Epithelial cell of esophagus (primary cell): Measurements from ENCODE around the gene GABBR2.
"Not testable (repeated sequence)": the region's sequence is repeated elsewhere in the genome, so short reads cannot be mapped to it uniquely, and the experiment has no call there.

Experiments used
- DNase-seq: peaks from one replicate; pipeline ENCODE4 v3.0.0; 2010; ENCODE audit warnings: low read depth
- H3K4me3 ChIP-seq: 2 replicates; pipeline ENCODE4 v1.5.1; 2011; ENCODE audit warnings: mild to moderate bottlenecking, low read length, control low read depth
- TF ChIP-seq, protein P1 (sequence below): IDR thresholded peaks from 2 replicates; pipeline ENCODE4 v1.5.1; 2011; ENCODE audit warnings: low read depth, mild to moderate bottlenecking, low read length, control low read depth, inconsistent platforms; ENCODE audit not compliant: insufficient read depth; ENCODE audit errors: missing control alignments

The GABBR2 gene

DNA sequence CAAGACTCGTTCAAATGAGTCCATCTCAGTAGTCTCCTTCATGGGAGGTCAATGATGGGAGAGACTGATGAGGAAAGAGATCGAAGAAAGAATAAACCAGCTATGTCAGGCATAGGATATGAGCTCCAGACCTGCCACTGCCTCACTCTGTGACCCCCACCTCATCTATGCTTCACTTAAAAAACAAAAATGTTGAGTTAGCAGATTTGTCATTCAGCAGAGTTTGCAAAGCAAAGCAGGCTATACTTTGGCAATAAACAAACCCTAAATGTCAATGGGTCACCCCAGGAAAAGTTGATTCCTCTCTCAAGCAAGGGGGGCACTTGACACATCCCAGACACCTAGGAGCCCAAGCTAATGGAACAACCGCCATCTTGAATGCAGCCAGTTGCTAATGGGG lies 117.0 kb downstream of the GABBR2 start:
- TF ChIP-seq, protein P1, sequence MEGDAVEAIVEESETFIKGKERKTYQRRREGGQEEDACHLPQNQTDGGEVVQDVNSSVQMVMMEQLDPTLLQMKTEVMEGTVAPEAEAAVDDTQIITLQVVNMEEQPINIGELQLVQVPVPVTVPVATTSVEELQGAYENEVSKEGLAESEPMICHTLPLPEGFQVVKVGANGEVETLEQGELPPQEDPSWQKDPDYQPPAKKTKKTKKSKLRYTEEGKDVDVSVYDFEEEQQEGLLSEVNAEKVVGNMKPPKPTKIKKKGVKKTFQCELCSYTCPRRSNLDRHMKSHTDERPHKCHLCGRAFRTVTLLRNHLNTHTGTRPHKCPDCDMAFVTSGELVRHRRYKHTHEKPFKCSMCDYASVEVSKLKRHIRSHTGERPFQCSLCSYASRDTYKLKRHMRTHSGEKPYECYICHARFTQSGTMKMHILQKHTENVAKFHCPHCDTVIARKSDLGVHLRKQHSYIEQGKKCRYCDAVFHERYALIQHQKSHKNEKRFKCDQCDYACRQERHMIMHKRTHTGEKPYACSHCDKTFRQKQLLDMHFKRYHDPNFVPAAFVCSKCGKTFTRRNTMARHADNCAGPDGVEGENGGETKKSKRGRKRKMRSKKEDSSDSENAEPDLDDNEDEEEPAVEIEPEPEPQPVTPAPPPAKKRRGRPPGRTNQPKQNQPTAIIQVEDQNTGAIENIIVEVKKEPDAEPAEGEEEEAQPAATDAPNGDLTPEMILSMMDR: no peak
- no peak for DNase-seq
- H3K4me3 ChIP-seq: no peak overlapping the region

DNA sequence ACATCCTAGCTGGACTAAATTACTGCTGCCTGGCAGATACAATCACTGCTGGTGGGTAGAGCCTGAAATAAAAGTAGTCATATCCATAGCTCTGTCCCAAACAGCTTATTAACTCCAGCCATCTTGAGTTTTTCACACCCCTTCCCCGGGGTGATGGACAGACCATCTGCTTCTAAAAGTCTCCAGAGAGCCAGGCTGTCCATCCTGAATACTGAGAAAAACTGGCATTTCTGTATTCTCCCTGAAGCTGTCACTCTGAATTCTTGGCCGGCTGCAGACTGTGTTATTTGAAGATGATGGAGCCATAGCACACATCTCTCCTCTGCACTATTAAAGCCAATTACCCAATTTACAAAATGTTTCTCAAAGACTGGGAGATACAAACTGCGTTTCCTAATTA lies 118.6 kb downstream of the GABBR2 start:
- H3K4me3 ChIP-seq: no peak overlapping the region
- DNase-seq: no peak
- TF ChIP-seq, protein P1: no peak

DNA sequence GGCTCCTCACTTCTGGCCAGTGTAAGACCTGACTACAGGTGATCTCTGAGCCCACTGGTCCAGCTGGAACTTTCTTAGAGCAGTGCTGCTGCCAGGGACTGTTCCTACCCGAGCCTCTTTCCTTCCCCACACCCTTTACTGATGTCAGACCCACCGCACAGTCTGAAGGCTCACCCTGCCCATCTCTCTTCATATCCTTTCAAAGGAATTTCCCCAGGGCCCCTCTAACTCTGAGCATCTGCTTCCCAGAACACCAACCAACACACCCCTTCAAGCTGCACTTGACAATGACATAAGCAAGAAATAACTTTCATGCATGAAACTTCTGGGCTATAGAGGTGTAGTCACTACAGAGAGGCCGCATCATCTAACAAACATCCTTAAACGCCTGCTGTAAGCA lies 119.6 kb downstream of the GABBR2 start:
- H3K4me3 ChIP-seq: no peak overlapping the region
- TF ChIP-seq, protein P1: no peak
- no peak for DNase-seq

DNA sequence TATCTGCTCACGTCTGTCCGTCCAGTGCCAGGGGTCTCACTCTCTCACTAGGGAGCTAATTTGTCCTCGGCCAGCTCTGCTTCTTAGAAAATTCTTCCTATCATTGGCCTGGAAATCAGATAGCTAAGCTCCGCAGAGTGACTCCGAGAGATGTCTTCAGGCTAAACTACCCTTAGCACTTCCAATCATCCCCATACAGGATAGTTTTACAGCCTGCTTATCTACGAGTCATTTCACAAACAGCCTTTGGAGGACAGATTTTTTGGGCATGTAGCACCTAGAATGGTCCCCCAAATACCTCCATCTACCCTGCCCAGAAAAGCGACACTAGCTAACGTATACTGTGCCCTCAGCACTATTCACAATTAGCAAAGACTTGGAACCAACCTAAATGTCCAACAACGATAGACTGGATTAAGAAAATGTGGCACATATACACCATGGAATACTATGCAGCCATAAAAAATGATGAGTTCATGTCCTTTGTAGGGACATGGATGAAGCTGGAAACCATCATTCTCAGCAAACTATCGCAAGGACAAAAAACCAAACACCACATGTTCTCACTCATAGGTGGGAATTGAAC lies 123.8 kb downstream of the GABBR2 start:
- H3K4me3 ChIP-seq, DNase-seq: not testable (repeated sequence)

DNA sequence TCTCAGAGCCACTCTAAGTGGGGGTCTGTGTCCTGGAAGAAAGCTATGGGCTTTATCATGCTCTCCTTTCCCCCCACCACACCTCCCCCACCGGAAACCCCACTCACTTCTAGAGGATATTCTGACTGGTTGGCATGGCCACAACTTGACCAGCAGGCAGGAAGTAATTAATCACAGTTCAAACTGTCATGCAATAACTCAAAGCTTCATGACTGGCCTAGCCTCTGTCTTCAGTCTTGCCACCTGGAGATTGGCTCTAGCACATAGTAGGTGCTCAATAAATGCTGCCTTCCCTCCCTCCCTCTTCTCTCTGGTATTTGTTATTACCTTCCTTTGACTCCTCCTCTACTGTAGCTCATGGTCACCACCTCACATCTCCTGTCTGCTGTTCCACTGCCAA lies 124.7 kb downstream of the GABBR2 start:
- DNase-seq: no peak
- TF ChIP-seq, protein P1: no peak
- no peak overlapping the region for H3K4me3 ChIP-seq

DNA sequence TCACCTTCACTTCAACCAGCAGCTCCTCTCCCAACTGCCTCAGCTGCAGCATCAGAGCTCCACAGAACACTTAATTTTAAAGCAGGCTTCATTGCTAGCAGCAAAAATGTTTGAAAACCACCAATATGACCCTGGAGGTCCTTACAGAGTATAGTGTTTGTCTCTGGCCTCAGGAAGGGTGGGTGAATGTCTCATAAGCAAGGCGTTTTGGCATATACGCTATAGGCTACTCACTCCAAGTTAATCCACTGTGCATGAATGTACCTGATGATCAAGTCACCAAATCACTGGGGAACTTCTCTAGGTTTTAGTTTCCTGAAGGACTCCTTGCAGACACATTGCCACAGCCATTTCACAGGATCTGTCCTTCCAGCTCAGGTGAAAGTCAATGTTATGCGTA lies 125.3 kb downstream of the GABBR2 start:
- no peak for DNase-seq
- TF ChIP-seq, protein P1: no peak
- H3K4me3 ChIP-seq: no peak overlapping the region

DNA sequence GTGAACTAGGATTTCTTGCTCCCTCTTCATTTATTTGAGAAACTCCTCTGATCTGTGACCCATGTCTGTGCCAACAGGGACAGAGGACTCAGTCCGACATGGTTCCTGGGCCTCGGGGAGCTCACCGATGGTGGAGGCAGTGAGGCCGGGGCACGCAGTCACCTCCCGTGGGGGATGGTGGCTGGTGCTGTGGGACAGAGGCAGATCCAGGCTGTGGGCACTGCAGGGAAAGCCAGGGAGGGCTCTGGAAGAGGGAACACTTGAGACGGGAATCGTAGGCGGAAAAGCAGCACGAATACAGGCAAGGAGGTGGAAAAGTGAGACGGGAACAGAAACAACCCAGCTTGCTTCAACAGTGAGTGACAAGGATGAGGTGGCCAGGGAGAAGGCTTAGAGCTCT lies 127.8 kb downstream of the GABBR2 start:
- TF ChIP-seq, protein P1: no peak
- no peak for DNase-seq
- no peak overlapping the region for H3K4me3 ChIP-seq
